Measurements from ENCODE around the gene PPP1R9B.

Gene PPP1R9B

DNA sequence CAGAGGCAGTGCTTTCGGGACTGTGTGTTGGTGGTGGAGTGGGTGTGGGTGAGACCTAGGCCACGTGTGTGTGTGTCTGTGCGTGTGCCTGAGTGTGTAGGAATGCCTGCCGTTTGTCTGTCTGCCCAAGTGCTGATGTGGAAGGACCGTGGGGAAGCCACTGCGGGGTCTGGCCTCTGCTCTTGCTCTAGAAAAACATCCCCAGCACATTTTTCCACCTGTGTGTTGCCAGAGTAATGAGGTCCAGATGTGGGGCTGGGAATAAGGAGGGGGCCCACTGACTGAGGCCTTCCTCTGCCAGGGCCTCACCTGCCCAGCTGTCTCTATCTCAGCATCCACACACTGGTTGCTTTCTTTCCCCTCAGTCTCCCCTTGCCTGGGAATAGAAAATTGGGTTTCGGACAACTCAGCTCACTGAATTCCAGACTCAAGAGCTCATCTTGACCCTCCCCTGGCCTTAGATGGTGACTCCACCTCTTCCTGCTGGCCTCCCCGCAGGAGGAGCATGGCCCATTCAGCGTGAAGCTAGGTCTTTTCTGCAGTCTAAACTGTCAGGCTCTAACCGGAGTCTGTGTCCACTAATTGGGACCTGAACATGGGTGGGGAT, 23.0 kb upstream of the PPP1R9B start:
- DNase-seq (ENCODE audit: low read depth in 2 of 2): no peak

DNA sequence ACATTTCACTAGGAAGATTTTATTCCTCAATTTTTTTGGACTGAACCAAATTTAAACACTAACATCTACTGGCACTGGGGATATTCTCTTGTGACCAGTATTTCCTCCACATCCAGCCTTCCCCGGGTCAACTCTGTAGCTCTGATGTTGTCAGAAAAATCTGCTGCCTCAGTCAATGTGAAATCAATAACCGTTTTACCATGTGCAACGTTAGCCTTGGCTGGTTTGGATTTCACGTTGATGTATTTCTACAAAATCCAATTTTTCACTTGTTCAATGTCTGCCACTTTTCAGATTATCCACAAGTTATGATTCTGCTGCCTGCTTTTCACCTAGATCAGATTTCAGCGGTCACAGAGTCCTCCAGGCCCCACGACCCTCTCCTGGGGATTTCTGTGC, 22.5 kb upstream of the PPP1R9B start:
- DNase-seq (ENCODE audit: low read depth in 2 of 2): no peak

DNA sequence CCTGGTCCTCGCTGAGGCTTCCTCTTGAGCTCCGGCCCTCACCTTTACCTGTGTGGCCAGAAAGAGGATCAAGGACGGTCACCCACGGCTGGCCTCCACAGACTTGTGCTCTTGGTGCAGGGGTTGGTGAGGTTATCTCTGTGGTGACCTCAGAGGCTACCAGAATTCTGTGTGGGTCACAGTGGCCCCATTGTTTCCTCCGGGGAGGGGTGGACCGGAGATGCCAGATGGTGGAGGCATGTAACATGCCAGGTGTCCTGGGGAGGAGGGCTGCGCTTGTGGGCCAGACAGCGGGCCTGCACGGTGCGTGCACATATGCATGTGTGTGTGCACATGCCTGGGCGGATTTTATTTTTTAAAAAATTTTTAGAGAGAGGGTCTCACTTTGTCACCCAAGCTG, 21.7 kb upstream of the PPP1R9B start:
- no peak for DNase-seq (ENCODE audit: low read depth in 2 of 2)

DNA sequence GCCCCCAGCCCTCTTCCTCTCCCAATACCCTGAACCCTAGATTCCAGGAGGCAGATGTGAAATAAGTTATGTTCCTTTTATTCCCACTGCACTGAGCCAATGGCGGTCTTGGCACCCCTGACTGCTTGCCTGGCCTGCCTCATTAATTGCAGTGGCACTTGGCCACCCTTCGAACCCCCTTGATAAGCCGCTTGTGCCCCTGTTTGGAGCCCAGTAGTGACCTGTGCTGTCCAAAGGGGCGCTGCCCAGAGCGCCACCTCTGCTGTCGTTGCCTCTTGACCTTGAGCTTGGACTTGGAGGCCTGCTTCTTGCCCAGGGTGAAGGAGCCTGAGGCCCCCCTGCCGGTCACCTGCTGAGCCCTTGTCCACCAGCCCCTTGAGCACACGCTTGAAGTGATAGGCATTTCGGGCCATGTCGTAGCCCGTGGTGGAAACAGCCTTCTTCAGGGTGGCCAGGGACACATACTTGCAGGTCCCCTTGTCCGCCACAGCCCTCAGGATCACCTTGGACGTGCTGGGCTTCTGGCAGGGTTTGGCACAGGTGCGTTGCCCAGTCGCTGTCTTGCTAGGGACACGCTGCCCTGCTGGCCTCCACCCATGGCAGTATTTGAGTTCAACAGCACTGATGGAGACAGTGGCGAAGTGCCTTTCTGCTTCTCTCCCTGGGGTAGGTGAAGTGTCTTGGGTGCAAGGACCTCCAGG, 21.0 kb upstream of the PPP1R9B start:
- DNase-seq (ENCODE audit: low read depth in 2 of 2): no peak

DNA sequence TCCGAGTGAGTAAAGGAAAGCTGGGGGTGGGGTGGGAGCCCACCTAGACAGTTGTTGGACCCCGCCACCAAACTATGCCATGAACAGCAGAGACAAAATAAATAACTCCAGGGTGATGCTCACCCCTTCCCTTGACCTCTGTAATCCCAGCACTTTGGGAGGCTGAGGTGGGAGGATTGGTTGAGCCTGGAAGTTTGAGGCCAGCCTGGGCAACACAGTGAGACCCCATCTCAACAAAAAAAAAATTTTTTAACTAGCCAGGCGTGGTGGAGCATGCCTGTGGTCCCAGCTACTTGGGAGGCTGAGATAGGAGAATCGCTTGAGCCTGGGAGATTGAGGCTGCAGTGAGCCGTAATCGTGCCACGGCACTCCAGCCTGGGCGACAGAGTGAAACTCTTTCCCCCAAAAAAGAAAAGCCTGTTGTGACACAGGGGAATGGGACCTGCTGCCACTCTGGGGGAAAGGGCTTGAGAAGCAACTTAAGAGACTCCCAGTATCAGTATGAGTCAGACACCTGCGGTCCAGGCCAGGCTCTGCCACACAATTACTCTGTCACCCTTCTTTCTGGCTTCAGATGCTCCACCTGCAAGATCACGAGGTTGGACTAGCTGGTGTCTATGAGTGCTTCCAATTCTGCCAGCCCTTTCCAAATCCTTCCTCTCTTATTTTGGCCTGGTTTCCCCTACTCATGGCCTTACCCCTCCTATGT, 20.3 kb upstream of the PPP1R9B start:
- DNase-seq (ENCODE audit: low read depth in 2 of 2): no peak

DNA sequence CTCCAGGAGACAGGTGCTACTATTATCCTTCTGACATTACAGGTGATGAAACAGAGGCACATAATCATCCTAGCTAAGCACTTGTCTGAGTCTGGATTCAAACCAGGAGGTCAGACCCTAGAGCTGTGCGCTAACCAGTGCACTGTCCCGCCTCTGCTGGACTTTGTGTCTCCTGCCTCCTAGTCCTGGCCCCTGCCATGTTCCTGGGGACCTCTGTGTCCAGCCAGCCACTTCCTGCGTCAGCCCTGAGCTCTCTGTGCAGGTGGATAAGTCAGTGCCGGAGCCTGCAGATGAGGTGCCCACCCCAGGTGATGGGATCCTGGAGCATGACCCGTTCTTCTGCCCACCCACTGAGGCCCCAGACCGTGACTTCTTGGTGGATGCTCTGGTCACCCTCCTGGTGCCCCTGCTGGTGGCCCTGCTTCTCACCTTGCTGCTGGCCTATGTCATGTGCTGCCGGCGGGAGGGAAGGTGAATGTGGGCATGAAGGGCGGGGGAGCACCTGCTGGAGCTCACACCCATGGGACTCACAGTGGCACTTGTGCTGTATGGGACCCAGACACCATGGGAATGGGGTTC, 19.5 kb upstream of the PPP1R9B start:
- no peak for DNase-seq (ENCODE audit: low read depth in 2 of 2)

DNA sequence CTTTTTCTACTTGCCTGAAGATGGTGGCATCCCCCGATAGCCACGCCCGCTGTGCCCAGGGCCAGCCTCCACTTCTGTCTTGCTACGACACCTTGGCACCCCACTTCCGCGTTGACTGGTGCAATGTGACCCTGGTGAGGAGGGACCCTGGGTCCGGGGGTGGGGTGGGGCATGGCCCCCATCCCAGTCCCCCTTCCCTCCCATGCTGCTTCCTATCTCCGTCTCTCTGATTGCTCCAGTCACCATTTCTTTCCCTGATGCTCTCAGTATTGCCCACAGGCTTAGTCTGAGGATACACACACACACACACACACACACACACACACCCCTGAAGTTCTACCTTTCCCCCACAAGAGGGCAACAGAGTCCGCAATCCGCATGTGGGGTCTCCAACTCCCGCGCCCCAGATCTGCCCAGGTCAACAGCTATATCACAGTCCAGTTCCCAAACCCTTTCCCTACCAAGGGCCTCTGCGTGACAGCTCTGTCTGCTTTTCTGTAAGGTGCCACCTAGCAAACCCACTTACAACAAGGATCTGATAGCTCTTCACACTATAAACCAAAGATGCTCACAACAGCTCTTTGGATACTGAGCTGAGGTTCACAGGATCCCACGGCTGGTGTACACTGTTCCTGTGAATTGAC, 18.8 kb upstream of the PPP1R9B start:
- DNase-seq (ENCODE audit: low read depth in 2 of 2): no peak

DNA sequence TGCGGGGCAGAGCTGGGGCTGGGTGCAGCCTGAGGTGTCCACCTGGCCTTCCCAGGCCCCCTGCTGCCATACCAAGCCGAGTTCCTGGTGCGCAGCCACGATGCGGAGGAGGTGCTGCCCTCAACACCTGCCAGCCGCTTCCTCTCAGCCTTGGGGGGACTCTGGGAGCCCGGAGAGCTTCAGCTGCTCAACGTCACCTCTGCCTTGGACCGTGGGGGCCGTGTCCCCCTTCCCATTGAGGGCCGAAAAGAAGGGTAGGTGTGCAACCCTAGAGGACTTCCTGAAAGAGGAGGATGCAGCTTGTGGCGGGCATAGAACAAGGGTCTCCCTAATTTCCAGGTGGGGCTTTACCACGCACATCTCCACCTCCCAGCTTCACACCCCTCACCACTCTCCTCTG, 17.8 kb upstream of the PPP1R9B start:
- no peak for DNase-seq (ENCODE audit: low read depth in 2 of 2)

DNA sequence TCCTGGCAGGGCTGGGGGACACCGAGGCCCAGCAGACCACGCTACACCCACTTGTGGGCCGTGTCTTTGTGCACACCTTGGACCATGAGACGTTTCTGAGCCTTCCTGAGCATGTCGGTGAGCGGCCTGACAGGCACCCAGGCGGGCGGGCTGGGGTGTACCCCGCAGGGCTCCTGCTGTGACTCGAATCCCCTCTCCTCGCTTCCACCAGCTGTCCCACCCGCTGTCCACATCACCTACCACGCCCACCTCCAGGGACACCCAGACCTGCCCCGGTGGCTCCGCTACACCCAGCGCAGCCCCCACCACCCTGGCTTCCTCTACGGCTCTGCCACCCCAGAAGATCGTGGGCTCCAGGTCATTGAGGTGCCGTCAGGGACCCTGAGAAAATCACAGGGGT, 16.9 kb upstream of the PPP1R9B start:
- DNase-seq (ENCODE audit: low read depth in 2 of 2): no peak

DNA sequence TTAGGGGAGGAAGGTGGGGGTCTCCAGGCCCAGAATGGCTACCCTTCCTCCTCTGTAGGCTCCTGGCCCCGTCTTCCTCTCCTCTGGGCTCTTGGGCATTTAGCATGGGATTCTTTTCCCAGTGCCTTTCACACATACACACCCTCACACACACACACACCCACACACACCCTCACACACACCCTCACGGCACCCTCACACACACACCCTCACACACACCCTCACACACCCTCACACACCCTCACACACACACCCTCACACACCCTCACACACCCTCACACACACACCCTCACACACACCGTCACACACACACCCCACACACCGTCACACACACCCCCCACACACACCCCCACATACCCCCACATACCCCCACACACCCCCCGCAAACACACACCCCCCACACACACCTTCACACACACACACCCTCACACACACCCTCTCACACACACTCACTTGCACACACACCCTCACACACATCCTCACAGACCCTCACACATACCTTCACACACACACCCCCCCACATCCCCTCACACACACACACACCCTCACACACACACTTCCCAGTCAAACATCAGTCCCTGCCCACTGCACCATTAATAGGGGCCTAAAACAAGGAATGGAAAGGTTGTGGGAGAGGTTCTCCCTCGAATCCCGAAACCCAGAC, 16.2 kb upstream of the PPP1R9B start:
- DNase-seq (ENCODE audit: low read depth in 2 of 2): no peak

DNA sequence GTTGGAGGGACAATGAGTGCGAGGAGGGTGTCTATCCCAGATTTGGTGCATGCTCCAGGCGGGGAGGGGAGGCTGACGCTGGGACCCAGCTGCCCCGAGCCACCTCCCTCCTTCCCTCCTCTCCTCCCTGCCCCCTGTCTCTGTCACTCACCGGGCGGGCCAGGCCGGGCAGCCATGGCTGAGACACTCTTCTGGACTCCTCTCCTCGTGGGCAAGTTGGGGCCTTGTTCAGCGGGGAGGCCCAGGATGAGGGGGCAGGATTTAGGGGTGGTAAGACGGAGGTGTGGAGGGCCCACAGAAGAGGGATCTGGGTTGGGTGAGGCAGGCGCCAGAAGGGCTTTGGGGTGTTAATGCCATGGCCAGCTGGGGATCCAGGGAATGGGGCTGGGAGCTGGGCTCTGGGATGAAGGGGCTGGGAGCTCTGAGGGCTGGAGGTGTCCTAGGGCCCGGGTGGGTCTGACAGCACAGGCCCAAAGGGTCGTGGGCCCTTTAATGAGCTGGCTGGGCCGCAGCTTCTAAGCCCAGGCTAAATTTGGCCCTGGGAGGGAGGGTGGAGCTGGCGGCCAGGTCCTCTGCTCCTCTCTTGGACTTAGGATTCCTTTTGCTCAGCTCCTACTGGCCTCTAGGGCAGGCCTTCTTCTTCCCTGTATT, 15.5 kb upstream of the PPP1R9B start, which contains the start of gene SGCA:
SGCA (plus strand) TSS at position 139 of the 651 bp plus-strand sequence; CDS start at position 175, 36 bp downstream.
- no peak for DNase-seq (ENCODE audit: low read depth in 2 of 2)

DNA sequence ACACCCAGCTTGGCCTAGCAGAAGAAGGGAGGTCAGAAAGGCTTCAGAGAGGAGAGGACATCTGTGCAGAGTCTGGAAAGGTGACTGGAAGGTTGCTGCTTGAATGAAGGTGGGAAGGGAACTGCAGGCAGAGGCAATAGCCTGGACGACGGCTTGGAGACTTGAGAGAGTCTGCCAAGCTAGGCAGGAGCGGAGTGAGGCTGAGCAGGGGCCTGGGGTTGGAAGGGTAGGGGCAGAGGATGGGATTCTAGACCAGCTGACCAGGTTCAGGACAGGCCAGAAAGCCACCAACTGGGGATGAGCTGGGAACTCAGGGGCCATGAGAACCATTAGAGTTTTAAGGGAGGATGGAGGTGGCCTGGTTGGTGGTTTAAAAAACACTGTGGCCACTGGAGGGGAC, 15.0 kb upstream of the PPP1R9B start:
- no peak for DNase-seq (ENCODE audit: low read depth in 2 of 2)

DNA sequence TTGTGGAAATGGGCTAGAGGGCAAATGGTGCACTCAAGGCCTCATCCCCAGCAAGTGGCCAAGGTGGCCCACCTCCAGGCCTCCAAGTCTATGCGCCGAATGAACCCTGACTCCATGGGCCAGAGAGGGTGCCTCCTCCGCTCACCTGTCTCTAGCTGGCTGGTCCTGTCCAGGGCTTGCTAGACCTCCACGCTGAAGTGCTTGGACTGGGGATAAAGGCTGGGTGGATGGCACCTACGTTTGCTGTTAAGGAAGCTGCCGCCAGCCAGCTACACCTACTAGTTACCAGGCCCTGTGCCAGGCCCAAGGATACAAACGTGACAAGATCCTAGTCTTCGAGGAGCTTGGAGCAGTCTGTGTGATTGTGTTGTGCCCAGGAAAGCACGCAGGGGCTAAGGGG, 14.6 kb upstream of the PPP1R9B start:
- DNase-seq (ENCODE audit: low read depth in 2 of 2): no peak

DNA sequence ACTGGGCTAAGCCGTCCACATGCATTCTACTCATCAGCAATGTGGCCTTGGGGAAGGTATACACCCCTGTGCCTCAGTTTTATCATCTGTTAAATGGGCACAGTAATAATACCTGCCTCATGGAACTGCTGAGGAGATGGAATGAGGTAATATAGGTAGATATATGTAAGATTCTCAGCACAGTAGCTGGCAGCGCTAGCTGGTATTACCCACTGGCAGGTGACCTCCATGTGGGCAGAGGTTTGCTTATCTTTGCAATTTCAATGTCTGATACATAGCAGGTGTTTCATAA, 14.2 kb upstream of the PPP1R9B start:
- DNase-seq (ENCODE audit: low read depth in 2 of 2): no peak

DNA sequence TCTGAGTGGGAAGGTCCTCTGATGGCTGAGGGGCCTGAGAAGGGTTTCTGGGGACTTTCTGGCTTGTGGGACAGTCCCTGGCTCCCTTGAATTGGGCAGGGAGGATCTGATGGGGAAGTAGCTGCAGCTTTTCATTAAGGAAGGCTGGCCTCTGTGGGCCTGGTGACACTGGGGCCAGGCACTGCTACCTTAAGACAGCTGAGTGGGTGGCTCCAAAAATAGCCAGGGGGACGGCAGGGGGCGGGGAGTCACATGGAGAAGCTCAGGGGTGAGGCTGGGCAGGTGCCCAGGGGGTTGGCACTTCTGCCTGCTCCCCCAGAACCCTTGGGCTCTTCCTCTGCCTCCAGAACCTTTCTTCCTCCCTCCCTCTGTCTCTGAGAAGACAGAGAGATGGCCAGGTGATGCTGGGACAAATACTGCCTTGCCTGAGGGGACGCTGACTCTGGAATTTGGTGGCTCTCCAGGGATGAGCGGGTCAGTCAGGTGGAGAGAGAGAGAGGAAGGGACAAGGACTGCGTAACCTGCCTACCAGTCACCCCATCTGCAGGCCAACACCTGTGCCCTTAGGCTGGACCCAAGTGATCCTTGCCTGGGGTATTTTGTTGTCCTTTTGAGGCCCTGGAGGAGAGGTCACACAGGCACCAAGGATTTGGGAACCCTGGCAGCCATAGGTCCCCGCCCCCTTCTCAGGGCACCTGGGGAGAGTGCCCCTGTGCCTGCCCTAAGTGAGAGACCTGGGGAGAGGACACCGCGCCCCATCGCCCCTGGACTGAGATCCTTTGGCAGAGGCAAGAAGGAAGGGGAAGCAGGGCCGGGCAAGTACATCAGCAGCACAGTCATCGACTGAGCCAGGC, 13.6 kb upstream of the PPP1R9B start:
- DNase-seq (ENCODE audit: low read depth in 2 of 2): no peak

DNA sequence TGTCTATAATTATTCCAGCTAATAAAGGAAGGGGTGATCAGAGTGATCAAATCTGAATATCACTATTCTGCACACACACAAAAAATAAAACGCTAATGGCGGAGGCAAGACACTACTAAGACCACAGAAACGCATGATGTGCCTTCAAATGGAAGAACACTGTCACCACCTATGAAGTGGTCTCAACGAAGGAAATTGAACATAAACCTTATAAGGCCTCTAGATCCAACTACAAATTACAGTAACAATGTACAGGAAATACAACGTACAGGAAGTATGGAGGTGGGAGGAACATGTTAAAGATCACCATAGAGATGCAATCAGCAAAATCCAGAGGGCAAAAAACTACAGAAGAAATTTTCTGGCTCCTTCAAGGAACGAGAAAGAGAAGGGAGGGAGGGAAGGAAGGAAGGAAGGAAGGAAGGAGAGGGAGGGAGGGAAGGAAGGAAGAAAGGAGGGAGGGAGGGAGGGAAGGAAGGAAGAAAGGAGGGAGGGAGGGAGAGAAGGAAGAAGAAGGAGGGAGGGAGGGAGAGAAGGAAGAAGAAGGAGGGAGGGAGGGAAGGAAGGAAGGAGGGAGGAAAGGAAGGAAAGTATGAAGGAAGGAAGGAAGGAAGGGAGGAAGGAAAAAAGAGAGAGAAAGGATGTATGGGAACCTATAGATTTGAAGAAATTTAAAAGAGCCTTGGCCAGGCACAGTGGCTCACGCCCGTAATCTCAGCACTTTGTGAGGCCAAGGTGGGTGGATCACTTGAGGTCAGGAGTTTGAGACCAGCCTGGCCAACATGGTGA, 12.2 kb upstream of the PPP1R9B start:
- no peak for DNase-seq (ENCODE audit: low read depth in 2 of 2)

DNA sequence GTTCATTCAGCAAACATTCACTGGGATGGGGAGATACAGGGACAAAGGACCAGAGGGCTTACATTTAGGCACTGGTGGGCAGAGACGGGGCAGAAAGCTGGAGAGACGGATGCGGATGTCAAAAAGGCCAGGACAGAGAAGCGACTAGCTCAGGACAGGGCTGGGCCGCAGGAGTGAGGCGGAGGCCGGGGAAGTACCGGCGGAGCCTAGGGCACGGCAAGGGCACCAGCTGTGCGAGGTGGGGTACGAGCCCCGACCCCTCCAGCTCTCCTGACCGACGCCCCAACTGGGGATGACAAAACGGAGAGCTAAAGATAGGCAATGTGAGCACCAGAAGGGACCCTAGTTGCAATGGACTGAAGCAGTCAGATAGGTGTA, 11.4 kb upstream of the PPP1R9B start:
- DNase-seq (ENCODE audit: low read depth in 2 of 2): no peak

DNA sequence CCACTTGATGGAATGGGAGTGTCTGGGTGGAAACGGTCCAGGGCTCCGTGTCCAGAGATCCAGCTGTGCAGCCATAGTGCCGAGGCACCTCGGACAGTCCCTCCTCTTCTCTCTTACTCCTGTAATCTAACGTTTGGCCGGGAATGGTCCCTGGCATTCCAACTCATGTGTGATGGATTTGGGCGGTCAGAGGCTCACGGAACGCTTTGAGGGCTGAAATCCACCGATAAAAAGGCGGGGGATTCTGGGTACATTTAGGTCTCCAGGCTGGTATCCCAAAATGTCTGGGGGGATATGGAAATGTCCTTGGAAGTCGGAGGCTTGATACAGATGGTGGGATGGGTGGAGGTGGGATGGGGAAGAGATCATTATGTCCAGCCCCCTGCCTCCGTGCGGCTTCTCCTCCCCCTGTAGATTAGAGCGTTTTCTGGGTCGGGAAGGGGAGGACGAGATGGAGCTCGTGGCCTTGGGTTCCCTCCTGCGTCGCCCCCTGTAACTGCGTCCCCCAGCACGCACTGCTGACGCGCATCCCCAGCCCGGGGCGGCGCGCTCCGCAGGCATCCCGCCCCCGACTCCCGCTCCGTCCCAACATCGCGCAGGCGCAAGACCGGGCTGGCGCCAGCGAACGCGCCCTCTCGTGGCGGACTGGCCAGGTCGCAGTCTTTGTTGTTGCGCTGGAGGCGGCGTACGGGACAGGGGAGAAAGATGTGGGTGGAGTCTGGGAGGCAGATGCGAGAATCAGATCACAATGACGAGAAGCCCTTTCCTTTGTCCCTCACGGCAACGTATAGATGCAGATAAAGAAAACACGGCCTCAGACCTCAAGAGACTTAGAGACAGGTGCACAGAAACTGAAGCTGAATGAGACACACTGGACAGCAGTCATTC, 10.8 kb upstream of the PPP1R9B start:
- peak; percentile 89 to 91 for DNase-seq (ENCODE audit: low read depth in 2 of 2)

DNA sequence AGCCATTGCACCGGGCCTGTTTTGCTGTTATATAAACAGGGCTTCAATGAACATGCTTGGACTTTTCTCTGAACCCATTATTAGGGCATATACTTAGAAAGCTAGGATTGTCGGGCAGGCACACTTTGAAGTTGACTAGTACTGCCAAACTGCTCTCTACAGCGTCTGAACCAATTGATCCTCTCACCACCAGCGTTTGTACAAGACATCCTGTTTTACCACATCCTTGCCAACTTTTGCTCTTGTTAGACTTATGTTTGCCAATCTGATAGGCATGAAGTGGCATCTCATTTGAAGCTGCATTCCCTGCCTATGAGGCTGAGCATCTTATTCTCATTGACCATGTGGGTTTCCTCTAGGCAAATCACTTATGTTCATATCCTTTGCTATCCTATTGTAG, 7.4 kb upstream of the PPP1R9B start:
- no peak for DNase-seq (ENCODE audit: low read depth in 2 of 2)
